B cell (primary cell): ENCODE measurements around the gene CD109.

ENCODE experiments used
- EZH2 ChIP-seq: IDR thresholded peaks from 2 replicates; pipeline ENCODE4 v1.6.1; 2012; ENCODE audit warnings: borderline replicate concordance, low read depth, mild to moderate bottlenecking, moderate library complexity, low read length; ENCODE audit not compliant: insufficient read depth, poor library complexity, severe bottlenecking
- TF ChIP-seq, protein P1 (sequence below): fragments of 200-600 bp; IDR thresholded peaks from one replicate; pipeline ENCODE4 v1.8.0; 2022; ENCODE audit warnings: antibody characterized with exemption, mild to moderate bottlenecking

DNA sequence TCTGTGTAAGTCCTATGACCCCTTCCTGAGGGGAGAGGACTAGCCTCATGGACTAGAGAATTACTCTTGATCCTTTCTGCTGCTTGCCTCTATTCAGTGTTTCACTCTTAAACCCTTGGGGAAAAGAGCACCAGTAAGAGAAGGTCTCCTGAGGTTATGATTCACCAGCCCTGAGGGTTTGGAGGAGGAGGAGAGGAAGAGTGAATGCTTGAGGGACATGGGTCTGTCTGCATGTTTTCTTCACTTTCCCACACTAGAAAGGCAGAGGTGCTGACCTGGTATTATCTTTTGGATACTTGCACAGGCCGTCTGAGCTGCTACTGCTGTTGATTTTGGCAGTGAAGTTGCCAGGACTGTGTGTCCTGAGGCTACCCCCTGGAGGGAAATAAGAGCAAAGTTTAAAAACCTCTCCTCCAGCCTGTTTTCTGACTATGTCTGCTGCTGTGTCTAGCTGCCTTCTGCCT is 78.3 kb downstream of the CD109 start:
- TF ChIP-seq EZH2 = no peak
- TF ChIP-seq, protein P1, sequence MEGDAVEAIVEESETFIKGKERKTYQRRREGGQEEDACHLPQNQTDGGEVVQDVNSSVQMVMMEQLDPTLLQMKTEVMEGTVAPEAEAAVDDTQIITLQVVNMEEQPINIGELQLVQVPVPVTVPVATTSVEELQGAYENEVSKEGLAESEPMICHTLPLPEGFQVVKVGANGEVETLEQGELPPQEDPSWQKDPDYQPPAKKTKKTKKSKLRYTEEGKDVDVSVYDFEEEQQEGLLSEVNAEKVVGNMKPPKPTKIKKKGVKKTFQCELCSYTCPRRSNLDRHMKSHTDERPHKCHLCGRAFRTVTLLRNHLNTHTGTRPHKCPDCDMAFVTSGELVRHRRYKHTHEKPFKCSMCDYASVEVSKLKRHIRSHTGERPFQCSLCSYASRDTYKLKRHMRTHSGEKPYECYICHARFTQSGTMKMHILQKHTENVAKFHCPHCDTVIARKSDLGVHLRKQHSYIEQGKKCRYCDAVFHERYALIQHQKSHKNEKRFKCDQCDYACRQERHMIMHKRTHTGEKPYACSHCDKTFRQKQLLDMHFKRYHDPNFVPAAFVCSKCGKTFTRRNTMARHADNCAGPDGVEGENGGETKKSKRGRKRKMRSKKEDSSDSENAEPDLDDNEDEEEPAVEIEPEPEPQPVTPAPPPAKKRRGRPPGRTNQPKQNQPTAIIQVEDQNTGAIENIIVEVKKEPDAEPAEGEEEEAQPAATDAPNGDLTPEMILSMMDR = no peak
